ENCODE results near the gene INPP5A.
"Not testable (repeated sequence)": the region's sequence is repeated elsewhere in the genome, so short reads cannot be mapped to it uniquely, and the experiment has no call there.

Gene INPP5A

DNA sequence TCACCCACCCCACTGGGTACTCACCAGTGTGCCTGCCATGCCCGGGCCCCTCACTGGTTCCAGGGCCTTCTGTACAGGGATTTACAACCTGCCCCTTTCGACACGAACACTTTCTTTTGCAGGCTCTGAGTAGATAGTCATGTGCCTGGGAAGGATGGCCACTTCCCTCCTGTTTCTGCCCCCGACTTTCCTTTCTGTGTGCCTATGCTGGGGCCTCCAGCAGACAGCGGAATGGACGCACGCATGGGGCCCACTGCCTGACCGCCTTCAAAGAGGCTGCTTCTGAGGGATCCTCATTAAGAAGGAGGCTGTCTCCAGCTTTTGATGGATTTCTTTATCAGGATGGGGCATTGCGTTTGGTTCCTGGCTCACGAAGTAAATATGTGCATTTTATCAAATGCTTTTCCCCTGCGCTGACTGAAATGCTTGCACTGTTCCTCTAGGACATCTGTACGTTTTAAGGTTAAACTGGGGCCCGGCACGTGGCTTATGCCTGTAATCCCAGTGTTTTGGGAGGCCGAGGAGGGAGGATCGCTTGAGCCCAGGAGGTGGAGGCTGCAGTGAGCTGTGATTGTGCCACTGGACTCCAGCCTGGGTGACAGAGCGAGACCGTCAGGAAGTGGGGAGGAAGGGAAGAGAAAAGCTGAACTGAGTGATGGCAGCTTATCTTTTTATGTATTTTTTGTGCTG is 277.7 kb downstream of the INPP5A start:
- DNase-seq (ENCODE audit: low read depth) = no peak

DNA sequence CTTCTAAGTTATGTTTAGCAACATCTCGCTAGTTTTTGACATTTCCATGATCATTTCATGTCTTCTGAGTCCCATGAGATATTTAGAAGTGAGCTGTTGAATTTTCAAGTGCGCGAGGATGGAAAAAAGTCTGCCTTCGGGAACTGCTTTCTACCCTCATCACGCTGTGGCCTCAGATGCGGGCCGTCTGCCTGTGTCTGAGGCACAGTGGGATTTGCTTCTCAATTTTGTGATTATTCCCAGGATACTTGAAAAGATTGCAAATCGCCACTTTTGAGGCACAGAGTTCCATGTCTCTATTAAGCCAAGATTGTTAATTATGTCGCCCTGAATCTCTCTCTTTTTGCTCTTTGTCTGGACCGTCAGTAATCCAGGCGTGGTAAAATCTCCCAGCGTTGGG is 279.1 kb downstream of the INPP5A start:
- DNase-seq (ENCODE audit: low read depth) = no peak

DNA sequence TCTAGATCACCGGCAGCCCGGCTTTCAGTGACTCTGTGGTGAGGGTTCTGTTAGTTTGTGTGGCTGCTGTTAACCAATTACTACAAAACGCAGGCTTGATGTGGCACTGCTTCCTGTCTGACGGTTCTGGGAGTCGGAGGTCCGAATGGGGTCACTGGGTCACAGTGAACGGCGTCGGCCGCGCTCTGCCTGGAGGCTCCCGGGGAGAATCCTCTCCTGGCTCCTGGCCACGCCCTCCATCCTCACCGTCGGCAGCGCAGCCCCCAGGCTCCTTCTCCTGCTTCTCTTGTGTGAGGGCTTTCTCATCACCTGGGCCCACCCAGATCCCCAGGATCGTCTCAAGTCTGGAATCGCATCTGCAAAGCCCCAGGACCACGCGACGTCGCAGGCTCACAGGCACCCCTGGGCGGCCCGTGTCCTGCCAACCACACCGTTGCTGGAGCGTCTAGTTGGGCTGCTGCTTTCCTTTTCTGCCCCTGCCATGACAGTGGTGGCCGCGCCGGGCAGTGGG is 280.2 kb downstream of the INPP5A start:
- DNase-seq (ENCODE audit: low read depth) = no peak

DNA sequence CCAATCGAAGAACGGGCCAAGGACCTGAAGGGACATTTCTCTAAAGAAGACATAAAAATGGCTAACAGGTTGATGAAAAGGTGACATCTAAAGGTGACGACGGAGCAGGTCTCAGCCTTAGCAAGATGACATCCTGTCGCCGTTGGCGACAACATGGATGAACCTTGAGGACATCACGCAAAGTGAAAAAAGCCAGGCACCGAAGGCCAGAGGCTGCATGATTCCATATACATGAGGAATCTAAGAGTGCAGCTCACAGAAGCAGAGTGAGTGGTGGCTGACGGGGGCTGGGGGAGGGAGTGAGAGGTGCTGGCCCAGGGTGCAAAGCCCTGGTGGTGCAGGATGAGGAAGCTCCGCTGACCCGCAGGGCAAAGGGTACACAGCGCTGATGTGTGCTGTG is 282.5 kb downstream of the INPP5A start:
- DNase-seq (ENCODE audit: low read depth) = no peak

DNA sequence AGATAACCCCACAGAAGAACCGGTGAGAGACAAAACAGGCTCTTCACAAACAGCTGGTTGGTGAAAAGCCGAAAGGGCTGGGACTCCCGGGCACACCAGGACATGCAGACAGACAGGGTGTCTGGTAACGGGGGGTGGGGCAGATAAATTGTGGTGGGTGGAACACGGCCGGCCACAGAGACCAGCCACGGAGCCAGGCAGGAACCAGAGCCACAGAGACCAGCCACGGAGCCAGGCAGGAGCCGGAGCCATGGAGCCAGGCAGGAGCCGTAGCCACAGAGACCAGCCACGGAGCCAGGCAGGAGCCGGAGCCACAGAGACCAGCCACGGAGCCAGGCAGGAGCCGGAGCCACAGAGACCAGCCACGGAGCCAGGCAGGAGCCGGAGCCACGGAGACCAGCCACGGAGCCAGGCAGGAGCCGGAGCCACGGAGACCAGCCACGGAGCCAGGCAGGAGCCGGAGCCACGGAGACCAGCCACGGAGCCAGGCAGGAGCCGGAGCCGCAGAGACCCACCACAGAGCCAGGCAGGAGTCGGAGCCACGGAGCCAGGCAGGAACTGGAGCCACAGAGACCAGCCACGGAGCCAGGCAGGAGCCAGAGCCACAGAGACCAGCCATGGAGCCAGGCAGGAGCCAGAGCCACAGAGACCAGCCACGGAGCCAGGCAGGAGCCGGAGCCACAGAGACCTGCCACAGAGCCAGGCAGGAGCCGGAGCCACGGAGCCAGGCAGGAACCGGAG is 288.4 kb downstream of the INPP5A start:
- DNase-seq (ENCODE audit: low read depth) = not testable (repeated sequence)

DNA sequence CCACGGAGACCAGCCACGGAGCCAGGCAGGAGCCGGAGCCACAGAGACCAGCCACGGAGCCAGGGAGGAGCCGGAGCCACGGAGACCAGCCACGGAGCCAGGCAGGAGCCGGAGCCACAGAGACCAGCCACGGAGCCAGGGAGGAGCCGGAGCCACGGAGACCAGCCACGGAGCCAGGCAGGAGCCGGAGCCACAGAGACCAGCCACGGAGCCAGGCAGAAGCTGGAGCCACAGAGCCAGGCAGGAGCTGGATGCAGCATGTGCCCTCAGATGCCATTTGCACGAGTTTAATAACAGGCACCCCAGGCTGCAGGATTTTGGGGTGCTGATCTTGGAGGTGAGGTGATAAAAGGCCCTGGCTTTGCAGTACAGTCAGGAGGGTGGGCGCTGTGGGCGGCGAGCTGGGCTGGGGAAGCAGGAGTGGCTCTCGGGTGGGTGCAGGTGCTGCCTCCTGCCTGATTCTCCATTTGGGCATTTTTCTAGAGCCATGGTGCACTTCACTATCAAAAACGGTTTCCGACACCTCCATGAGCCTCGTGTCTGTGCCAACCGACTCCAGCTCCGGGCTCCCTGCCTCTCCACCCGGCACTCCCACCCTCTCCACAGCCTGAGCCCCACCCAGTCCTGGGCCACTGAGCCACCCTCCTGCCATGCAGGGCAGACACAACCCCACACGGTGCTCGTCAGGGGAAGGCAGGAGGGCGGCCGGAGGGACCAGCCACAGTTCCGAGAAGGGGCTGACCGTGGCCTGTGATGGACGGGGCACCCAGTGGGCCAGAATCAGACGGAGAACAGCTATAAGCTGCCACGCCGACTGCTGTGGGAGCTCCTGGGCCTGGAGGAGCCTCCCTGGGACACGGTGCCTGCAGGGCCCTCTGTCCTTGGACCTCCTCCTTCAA is 289.2 kb downstream of the INPP5A start:
- no peak for DNase-seq (ENCODE audit: low read depth)

DNA sequence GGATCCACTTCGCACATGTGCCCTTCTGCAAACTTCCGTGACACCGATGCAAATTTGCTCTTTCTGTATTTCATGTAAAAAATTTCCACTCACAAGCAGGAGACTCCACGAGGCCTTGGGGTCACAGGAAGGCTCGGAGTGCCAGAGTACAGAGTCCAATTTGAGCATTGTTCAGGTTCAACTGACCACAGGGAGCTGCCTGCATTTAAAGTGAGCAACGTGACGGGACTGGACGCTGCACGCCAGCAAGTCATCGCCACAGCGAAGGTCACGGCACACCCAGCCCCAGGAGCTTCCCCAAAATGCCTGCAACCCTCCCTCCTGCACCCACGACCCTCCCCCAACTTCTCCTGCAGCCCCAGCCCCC is 289.8 kb downstream of the INPP5A start:
- no peak for DNase-seq (ENCODE audit: low read depth)

DNA sequence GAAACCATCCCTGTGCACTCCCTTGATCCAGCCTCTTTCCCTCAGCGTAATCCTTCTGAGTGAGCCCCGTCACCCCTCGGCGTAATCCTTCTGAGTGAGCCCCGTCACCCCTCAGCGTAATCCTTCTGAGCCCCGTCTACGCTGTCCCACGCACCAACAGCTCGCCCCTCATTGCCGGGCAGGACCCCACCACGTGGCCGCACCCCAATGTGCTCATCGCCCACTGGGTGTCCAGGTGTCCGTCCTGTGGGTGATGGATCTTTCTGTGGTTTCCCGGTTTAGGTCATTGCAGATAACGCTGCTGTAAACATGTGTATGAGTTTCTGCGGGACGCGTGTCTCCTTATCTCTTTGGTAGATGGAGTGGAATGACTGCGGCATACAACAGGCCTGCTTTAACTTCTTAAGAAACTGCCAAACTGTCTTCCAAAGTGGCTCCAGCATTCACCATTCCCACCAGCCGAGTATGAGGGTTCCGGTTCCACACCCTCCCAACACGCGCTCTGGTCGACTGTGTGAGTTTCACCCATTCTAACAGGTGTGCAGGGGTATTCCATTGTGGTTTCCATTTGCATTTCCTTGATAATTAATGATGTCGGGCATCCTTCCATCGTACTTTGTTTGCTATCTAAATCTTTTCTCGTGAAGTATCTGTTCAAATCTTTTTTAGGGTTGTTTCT is 290.4 kb downstream of the INPP5A start:
- no peak for DNase-seq (ENCODE audit: low read depth)

DNA sequence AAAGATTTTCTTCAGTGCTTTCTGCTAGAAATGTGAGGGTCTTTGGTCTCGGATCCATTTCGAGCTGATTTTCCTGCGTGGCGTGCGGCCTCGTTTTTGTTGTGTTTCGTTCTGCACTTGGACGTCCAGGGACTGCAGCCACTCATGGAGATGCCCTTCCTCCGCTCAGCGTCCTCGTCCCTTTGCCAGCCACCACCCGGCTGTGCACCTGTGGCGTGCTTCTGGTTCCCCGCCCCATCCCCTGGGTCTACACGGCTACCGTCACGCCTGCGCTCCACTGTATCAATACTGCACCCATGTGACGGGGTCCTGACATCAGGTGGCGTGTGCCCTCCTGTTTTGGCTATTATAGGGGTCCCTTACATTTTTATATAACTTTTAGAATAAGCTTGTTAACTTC is 291.1 kb downstream of the INPP5A start:
- no peak for DNase-seq (ENCODE audit: low read depth)

DNA sequence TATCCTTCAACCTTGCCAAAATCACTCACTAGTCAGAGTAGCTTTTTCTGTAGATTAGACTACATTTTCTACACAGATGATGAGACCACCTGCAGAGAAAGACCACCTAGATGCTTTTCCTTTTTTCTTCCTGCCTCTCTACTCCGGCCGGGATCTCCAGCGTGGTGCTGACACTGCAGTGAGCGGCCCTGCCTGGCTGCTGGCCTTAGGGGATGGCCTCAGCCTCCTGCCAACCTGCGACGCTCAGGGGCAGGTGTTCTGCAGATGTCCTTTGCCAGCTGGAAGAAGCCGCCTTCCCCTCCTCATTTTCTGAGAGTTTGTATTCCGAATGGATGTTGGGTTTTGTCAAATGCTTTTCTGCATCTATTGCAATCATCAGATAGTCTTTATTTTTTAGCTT is 291.8 kb downstream of the INPP5A start:
- no peak for DNase-seq (ENCODE audit: low read depth)

DNA sequence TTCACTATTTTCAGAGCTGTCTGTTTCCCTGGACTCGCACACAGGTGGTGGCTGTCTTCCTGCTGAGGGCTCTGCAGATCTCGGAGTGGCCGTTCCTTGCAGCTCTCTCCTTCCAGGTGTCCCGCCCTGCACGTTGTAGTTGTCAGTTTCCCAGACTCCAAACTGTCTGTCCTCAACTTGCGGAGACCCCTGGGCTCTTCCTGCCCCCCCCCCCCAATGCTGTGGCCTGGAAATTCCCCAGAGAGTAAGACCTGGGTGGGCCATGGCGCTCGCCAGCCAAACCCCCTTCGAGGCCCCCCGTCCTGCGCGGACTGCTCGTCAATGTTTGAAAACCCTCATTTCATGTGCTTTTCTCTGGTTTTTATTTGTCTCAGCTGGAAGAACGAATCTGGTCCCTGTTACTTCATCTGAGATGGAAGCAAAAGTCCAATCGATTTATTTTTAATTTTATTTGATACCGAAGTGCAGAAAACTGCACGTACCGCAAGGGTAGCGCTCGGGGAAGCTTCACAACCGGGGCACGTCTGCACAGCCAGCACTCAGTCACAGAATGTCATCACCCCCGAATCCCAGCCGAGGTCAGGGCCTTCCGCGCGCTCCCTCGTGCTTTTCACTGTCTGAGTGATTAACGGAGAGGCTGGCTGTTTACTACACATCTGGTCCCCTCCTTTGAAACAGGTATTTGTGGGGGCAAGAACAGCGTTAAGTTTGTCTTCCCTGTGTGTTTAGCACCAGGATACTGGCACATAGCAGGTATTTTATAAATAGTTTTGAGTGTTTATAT is 294.8 kb downstream of the INPP5A start:
- no peak for DNase-seq (ENCODE audit: low read depth)

All from stimulated activated CD8-positive, alpha-beta memory T cell treated with anti-CD3 and anti-CD28 coated beads, Interleukin-12 subunit alpha, Interleukin-12 subunit beta, amount 100 ng/mL, for 4 hours (primary cell).